IPS-20b (cell line): ENCODE measurements around the gene SVIP.

Source experiments
- H3K27ac ChIP-seq: one replicate; pipeline ENCODE4 v1.5.1; 2013; ENCODE audit warnings: low read length
- H3K27me3 ChIP-seq: 2 replicates; pipeline ENCODE4 v1.6.1; 2013; ENCODE audit warnings: mild to moderate bottlenecking, low read length, inconsistent platforms; ENCODE audit not compliant: insufficient read depth
- H3K36me3 ChIP-seq: 2 replicates; pipeline ENCODE4 v1.6.1; 2013; ENCODE audit warnings: low read depth, mild to moderate bottlenecking, inconsistent platforms, low read length, moderate library complexity; ENCODE audit not compliant: insufficient read depth
- H3K4me1 ChIP-seq: 2 replicates; pipeline ENCODE4 v1.6.1; 2013; ENCODE audit warnings: mild to moderate bottlenecking, control low read depth, inconsistent platforms, low read length, moderate library complexity; ENCODE audit not compliant: insufficient read depth
- H3K4me3 ChIP-seq: 2 replicates; pipeline ENCODE4 v1.5.1; 2013; ENCODE audit warnings: mild to moderate bottlenecking, low read length, inconsistent platforms
- H3K9ac ChIP-seq: 2 replicates; pipeline ENCODE4 v1.6.1; 2013; ENCODE audit warnings: low read depth, mild to moderate bottlenecking, inconsistent platforms, low read length, moderate library complexity
- H3K9me3 ChIP-seq: 2 replicates; pipeline ENCODE4 v1.6.1; 2013; ENCODE audit warnings: mild to moderate bottlenecking, low read depth, low read length, inconsistent platforms; ENCODE audit not compliant: insufficient read depth

Gene SVIP, protein sequence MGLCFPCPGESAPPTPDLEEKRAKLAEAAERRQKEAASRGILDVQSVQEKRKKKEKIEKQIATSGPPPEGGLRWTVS

DNA sequence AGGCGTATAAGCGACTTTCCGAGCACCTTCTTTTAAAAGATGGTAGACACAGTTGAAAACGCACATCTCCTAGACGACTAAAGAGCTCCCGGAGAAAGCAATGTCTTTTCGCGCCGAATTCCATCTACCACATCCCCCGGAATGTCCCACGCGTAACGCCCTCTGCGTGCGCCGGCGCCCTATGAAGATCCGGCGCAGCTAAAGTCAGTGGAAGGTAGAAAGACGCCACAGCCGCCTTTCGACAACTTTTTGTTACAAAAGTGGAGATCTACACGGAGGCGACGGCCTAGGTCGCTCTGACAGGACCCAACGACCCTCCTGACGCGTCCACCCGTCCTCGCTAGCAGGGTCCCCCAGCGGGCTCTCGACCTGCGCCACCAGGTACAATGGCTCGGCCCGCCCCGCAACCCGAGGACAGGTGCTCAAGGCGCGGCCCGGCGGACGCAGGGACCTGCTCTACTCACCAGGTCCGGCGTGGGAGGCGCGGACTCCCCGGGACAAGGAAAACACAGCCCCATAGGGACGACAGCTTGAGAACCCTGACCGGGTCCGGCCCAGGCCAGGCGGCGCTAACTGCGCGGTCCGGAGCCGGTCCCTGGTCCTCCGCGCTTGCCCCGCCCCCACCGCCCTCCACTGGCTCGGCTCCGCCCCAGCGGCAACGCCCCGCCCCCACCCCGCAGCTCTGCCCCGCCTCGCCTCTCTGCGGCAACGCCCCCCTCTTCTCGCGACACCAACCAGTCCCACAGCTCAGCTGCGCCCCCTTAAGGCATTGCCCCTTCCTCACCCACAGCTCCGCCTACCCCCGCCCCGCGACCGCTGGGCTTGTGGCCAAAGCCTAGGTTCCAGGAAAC is at the start of gene SVIP:
Gene SVIP, minus strand, starts transcription at position 571 of the 851 bp plus-strand sequence. Its CDS starts 53 bp downstream, at position 518.
- Histone ChIP-seq H3K36me3 (peaks cover 5% of the 10 kb centered on the region; the same call in 1 of the 2 replicates), H3K4me1 (0 out of 2 replicates have a peak, but pooled peaks cover 4% of the 10 kb centered on the region), H3K27ac (no peak within 1 kb of the TSS), H3K9me3 (no peaks in the 10 kb centered on the region), H3K4me3 (peak within 1 kb of the TSS; percentile 91), H3K9ac (peak within 1 kb of the TSS; percentile 61; the same call in 1 of the 2 replicates), H3K27me3 (peaks cover 14% of the 10 kb centered on the region)

DNA sequence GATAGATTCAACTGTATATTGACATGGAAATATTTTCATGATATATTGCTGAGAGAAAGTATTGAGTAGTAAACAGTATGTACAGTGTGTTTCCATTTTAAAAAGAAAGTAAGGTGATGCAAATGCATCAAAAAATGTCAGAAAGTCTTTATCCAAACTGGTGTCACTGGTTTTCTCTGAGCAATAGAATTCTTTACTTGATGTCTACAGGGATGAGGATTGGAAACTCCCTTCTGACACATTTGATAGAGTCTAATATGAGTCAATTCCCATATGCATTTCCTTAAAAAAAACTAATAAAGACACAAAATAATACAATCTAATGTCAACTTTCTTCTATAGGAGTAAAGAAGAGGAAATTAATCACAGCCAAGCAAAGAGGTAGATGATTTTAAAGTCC is 49.0 kb upstream of the SVIP start:
- H3K9me3 ChIP-seq, result no peaks in the 10 kb centered on the region
- no peaks in the 10 kb centered on the region for H3K27me3 ChIP-seq
- no peaks in the 10 kb centered on the region for H3K4me1 ChIP-seq
- no peak overlapping the region for H3K27ac ChIP-seq
- no peak overlapping the region for H3K4me3 ChIP-seq
- H3K9ac ChIP-seq, result no peak overlapping the region
- H3K36me3 ChIP-seq, result no peaks in the 10 kb centered on the region

DNA sequence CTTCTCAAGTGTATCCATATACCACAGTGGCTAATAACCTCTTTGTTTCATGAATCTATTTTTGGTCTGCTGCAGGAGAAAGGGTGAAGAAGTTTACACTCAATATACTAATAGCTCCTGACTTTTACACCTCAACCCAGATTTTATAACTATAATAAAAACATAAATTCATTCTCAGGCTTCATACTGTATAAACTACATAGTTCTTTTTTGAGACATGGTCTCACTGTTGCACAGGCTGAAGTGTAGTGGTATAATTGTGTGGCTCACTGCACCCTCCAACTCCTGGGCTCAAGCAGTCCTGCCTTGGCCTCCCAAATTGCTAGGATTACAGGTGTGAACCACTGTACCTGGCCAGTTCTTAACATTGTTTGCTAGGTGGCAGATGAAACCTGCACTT is 48.4 kb upstream of the SVIP start:
- Histone ChIP-seq H3K9me3 (no peaks in the 10 kb centered on the region), H3K4me3 (no peak overlapping the region), H3K36me3 (no peaks in the 10 kb centered on the region), H3K9ac (no peak overlapping the region), H3K27ac (no peak overlapping the region), H3K4me1 (no peaks in the 10 kb centered on the region), H3K27me3 (no peaks in the 10 kb centered on the region)

DNA sequence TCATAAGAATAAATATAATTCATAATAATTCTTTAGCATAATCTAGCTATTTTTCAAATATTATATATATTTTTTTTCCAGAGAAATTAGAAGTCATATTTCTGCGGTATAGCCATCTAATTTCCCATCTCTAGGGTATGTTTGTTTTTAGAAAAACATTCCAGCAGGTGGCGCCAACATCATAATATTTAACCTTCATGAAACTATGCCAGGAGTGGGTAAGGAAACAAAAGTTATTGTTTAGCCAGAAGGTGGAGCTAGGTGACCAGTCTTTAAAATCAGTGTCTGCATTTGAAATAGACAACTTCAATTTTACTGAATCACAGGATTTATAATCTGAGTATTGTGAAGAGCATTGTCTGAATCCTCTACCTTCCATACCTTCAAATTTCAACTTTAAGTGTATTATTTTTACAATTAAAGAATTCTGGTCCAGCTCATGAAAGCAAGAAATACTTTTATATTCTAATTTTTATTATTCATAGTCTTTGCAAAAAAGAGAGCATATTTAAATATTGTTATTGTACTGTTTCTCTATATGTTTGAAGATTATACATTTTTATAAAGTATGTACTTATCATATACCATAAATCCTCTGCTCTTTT is 46.4 kb upstream of the SVIP start:
- Histone ChIP-seq H3K9ac (no peak overlapping the region), H3K4me3 (no peak overlapping the region), H3K36me3 (no peaks in the 10 kb centered on the region), H3K27ac (no peak overlapping the region), H3K27me3 (no peaks in the 10 kb centered on the region), H3K9me3 (no peaks in the 10 kb centered on the region), H3K4me1 (no peaks in the 10 kb centered on the region)

DNA sequence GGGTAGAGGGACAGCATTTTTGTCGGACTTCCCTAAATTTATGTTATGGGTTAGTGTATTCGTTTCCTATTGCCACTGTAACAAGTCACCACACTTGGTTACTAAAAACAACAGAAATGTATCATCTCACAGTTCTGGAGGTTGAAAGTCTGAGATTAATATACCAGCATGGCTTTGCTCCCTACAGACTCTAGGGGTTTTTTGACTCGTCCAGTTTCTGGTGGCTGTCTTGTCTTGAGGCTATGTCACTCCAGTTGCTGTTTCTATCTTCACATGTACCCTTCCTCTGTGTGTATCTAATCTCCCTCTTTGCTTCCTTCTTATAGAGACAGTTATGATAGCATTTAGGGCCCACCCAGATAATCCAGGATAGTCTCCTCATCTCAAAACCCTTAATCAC is 39.7 kb upstream of the SVIP start:
- Histone ChIP-seq H3K27me3 (no peaks in the 10 kb centered on the region), H3K4me3 (no peak overlapping the region), H3K4me1 (no peaks in the 10 kb centered on the region), H3K9me3 (no peaks in the 10 kb centered on the region), H3K27ac (no peak overlapping the region), H3K36me3 (no peaks in the 10 kb centered on the region), H3K9ac (no peak overlapping the region)

DNA sequence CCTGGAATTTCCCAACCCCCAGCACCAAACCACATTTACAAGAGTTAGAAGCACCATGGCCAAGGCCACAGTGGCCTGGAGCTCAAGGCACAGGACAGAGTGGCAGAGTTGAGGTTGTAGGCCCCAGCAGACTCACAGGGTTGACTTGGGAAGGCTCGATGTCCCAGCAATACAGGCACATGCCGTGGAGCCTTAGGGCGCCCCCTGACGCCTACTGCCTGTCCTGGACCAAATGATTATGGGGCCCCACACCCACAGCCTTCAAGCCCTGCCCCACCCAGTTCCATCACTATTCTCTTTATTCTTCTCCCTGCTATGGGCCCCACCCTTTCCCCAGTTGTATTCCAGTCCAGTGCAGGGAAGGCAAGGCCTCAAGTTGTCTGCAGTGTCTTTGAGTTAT is 30.6 kb upstream of the SVIP start, which contains the start of gene CCDC179:
Gene CCDC179, minus strand, starts transcription at position 234 of the 400 bp plus-strand sequence. Its CDS starts 53 bp downstream, at position 181.
- no peaks in the 10 kb centered on the region for H3K36me3 ChIP-seq
- H3K27ac ChIP-seq, result no peak within 1 kb of the TSS
- H3K27me3 ChIP-seq, result no peaks in the 10 kb centered on the region
- no peaks in the 10 kb centered on the region for H3K9me3 ChIP-seq
- H3K4me3 ChIP-seq, result no peak within 1 kb of the TSS
- no peak within 1 kb of the TSS for H3K9ac ChIP-seq
- peaks cover 2% of the 10 kb centered on the region; the same call in 1 of the 2 replicates for H3K4me1 ChIP-seq

DNA sequence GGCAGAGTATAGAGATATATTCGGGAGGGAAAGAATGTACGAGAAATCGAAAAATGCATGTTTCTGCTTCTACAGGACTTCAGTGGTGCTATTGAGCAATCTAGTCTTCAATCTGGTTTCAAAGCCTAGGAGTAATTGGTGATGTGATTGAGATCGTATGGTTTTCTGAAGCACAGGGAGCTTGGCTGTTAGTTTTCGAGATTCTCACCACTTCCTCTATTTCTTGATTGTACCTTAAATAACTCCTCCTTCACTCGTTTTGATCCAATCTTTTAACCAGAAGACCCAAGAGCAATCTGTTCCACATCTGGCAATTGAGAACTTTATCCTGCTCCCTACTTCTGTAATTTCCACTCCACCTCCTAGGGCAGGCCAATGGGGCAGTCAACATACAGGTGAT is 30.2 kb upstream of the SVIP start:
- Histone ChIP-seq H3K4me1 (peaks cover 2% of the 10 kb centered on the region; the same call in 1 of the 2 replicates), H3K27ac (no peak overlapping the region), H3K9me3 (no peaks in the 10 kb centered on the region), H3K9ac (no peak overlapping the region), H3K36me3 (no peaks in the 10 kb centered on the region), H3K4me3 (no peak overlapping the region), H3K27me3 (no peaks in the 10 kb centered on the region)

DNA sequence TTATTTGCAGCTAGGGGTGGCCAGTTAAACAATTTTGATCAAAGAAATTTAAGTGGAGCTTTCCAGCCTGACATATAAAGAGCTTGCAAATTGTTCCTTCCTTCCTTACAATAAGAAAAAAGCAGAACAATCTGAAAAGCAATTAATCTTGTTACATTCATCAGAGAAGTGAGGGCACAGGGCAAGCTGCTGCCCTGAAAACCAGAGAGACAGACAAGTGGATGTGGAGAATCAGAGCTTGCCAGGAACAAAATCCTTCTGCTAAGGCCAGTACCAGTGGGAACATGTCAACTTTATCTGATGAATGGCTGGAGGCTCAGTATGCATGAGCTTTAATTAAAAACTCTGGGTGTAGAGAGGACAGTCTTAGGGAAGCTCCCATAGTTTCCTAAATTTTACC is 21.9 kb upstream of the SVIP start:
- Histone ChIP-seq H3K27ac (no peak overlapping the region), H3K9ac (no peak overlapping the region), H3K4me1 (no peaks in the 10 kb centered on the region), H3K36me3 (no peaks in the 10 kb centered on the region), H3K9me3 (no peaks in the 10 kb centered on the region), H3K27me3 (no peaks in the 10 kb centered on the region), H3K4me3 (no peak overlapping the region)

DNA sequence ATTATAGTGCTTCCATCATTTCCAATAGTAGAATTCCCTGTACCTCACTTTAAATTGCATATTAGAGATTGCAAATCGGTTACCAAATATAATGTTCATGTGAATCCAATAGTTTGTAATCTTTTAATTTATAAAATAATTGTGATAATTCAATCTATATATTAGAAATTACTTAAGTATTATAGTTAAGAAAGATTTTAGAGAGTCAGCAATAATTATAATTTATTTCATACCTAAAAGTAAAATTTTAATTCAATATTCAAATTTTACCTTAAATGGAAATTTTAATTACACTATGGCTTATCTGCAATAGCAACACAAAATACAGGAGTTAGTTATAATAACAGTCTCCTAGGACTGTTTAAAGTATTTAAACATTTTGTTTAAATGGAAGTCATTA is 17.1 kb upstream of the SVIP start:
- Histone ChIP-seq H3K9ac (no peak overlapping the region), H3K4me3 (no peak overlapping the region), H3K36me3 (no peaks in the 10 kb centered on the region), H3K27ac (no peak overlapping the region), H3K27me3 (no peaks in the 10 kb centered on the region), H3K9me3 (no peaks in the 10 kb centered on the region; the same call in 1 of the 2 replicates), H3K4me1 (no peaks in the 10 kb centered on the region)

DNA sequence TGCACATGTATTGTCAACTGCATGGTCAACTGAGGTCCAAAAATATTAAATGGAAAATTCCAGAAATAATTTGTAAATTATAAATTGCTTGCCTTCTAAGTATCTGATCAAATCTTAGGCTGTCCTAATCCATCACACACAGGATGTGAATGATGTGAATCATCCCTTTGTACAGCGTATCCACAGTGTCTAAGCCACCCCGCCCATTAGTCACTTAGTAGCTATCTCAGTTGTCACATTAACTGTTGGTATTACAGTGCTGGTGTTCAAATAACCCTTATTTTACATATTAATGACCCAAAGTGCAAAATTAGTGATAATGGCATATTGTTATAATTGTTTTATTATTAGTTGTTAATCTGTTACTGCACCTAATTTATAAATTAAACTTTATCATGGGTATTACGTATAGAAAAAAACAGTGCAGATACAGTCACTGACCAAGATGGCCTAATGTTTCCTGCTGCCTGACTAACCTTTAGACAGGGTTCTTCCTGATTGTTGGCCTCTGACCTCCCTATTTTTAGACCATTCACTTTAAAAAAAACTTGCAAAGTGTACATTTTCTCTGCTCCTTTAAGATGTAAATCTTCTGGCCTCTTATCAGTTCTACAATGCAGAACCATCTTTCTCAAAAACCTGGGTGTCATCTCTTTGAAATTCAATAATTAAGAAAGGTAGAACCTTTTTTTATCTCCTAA is 2.9 kb upstream of the SVIP start:
- no peak overlapping the region for H3K27ac ChIP-seq

DNA sequence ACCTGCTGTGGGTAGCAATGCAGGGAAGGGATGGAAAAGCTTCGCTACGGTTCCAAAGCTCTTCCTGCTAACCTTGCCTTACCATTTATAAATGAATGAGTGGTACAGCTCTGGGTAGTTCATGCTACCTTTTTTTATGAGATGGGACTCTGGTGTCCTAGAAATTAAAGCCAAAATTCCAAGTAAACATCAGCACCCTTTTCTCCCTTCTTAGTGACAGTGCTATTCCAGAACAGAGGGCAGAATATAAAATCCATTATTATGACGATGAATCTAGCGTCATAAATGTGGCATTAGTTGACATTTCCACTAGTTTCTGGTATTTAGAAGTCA is 447 bp upstream of the SVIP start:
- peak overlapping the region; percentile 43; the same call in 1 of the 2 replicates for H3K4me3 ChIP-seq
- H3K4me1 ChIP-seq, result 0 out of 2 replicates have a peak, but pooled peaks cover 4% of the 10 kb centered on the region
- peaks cover 14% of the 10 kb centered on the region for H3K27me3 ChIP-seq
- no peak overlapping the region for H3K9ac ChIP-seq
- H3K9me3 ChIP-seq, result no peaks in the 10 kb centered on the region
- H3K27ac ChIP-seq, result no peak overlapping the region
- H3K36me3 ChIP-seq, result peaks cover 5% of the 10 kb centered on the region; the same call in 1 of the 2 replicates

More for the DNA sequence above, 2.9 kb upstream of the SVIP start:
- Histone ChIP-seq H3K9ac (no peak overlapping the region), H3K4me1 (0 out of 2 replicates have a peak, but pooled peaks cover 4% of the 10 kb centered on the region), H3K36me3 (no peaks in the 10 kb centered on the region), H3K9me3 (no peaks in the 10 kb centered on the region), H3K27me3 (peaks cover 14% of the 10 kb centered on the region), H3K4me3 (no peak overlapping the region)
